HG03039 (cell line): ENCODE data around the gene ZSCAN25.
"Not testable (repeated sequence)": the region's sequence is repeated elsewhere in the genome, so short reads cannot be mapped to it uniquely, and the experiment has no call there.

ENCODE experiments used
- ATAC-seq: cut with Tn5 transposase; IDR thresholded peaks from one replicate; pipeline ENCODE4 v1.9.1; 2021; ENCODE audit warnings: mild to moderate bottlenecking, moderate library complexity; ENCODE audit not compliant: unreplicated experiment

Gene ZSCAN25

GRCh38 chr7:99644431-99644830 is 27.7 kb downstream of the ZSCAN25 start:
- no peak for ATAC-seq

GRCh38 chr7:99645590-99645989 is 28.8 kb downstream of the ZSCAN25 start:
- ATAC-seq, result no peak

GRCh38 chr7:99648843-99649242 is 32.1 kb downstream of the ZSCAN25 start:
- ATAC-seq, result no peak

- no peak for ATAC-seq
These were observed 34.5 kb downstream of the ZSCAN25 start for GRCh38 chr7:99651290-99651689.

DNA sequence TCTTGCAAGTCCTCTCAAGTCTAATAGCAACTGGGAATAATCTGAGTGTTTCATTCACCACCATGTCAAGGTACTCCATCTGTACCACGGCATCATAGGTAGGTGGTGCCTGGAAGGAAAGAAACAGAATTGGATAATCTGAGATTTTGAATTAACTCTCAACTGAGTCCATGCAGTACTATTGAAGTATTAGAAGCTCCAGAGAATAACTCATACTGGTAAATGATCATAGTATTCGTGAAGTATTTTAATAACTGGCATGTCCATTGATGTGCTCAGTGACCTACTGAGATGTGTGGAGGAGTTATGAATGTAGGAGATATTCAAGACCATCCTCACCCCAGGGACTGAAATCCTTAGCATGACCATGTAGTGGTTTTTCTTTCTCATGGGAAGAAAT is 35.9 kb downstream of the ZSCAN25 start:
- ATAC-seq, result no peak

DNA sequence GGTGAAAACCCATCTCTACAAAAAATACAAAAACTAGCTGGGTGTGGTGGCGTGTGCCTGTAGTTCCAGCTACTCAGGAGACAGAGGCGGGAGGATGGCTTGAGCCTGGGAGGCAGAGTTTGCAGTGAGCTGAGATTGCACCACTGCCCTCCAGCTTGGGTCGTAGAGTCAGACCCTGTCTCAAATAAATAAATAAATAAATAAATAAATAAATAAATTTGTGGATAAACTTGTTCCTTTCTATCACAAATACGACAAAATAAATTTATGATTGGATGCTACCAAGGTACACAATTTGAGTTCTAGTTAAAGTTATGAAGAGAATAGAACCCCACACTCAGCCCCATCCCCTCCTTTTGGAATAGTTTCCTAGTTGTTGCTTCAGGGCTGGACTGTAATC is 36.5 kb downstream of the ZSCAN25 start:
- ATAC-seq, result not testable (repeated sequence)

GRCh38 chr7:99653754-99654153 is 37.0 kb downstream of the ZSCAN25 start:
- no peak for ATAC-seq

DNA sequence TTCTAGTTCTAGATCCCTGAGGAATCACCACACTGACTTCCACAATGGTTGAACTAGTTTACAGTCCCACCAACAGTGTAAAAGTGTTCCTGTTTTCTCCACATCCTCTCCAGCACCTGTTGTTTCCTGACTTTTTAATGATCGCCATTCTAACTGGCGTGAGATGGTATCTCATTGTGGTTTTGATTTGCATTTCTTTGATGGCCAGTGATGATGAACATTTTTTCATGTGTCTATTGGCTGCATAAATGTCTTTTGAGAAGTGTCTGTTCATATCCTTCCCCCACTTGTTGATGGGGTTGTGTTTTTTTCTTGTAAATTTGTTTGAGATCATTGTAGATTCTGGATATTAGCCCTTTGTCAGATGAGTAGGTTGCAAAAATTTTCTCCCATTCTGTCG is 37.9 kb downstream of the ZSCAN25 start:
- ATAC-seq, result not testable (repeated sequence)

DNA sequence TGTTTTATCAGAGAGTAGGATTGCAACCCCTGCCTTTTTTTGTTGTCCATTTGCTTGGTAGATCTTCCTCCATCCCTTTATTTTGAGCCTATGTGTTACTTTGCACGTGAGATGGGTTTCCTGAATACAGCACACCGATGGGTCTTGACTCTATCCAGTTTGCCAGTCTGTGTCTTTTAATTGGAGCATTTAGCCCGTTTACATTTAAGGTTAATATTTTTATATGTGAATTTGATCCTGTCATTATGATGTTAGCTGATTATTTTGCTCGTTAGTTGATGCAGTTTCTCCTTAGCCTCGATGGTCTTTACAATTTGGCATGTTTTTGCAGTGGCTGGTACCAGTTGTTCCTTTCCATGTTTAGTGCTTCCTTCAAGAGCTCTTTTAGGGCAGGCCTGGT is 41.1 kb downstream of the ZSCAN25 start:
- ATAC-seq, result not testable (repeated sequence)

- ATAC-seq, result no peak
These were observed 48.7 kb downstream of the ZSCAN25 start for GRCh38 chr7:99665312-99666012.

- no peak for ATAC-seq
These were observed 49.3 kb downstream of the ZSCAN25 start for GRCh38 chr7:99666013-99666395.

GRCh38 chr7:99667179-99667578 is 50.4 kb downstream of the ZSCAN25 start:
- ATAC-seq, result no peak

- no peak for ATAC-seq
These were observed 51.8 kb downstream of the ZSCAN25 start for GRCh38 chr7:99668541-99668940.

GRCh38 chr7:99669782-99670181 is 53.0 kb downstream of the ZSCAN25 start:
- ATAC-seq, result no peak

- no peak for ATAC-seq
These were observed 55.8 kb downstream of the ZSCAN25 start for GRCh38 chr7:99672573-99672972.

- ATAC-seq, result no peak
These were observed 58.4 kb downstream of the ZSCAN25 start for GRCh38 chr7:99674995-99675742.

- ATAC-seq, result no peak
These were observed 60.4 kb downstream of the ZSCAN25 start for GRCh38 chr7:99677013-99677647.

- ATAC-seq, result no peak
These were observed 60.9 kb downstream of the ZSCAN25 start for GRCh38 chr7:99677648-99678045.

GRCh38 chr7:99679032-99679399 is 62.3 kb downstream of the ZSCAN25 start:
- ATAC-seq, result no peak

- ATAC-seq, result no peak
These were observed 62.9 kb downstream of the ZSCAN25 start, which contains the start of gene CYP3A5 for GRCh38 chr7:99679400-99680191. Gene CYP3A5 (minus strand): TSS chr7:99679996. CDS start chr7:99679896, 100 bp downstream.
